HG02852 (cell line): Measurements from ENCODE around the gene CACNG3.
"Not testable (repeated sequence)": the region's sequence is repeated elsewhere in the genome, so short reads cannot be mapped to it uniquely, and the experiment has no call there.

Source experiments
- ATAC-seq: cut with Tn5 transposase; IDR thresholded peaks from one replicate; pipeline ENCODE4 v1.9.1; 2021; ENCODE audit warnings: mild to moderate bottlenecking, moderate library complexity; ENCODE audit not compliant: unreplicated experiment

The CACNG3 gene

GRCh38 chr16:24275413-24275812 is 19.3 kb downstream of the CACNG3 start:
- no peak for ATAC-seq

GRCh38 chr16:24279982-24280515 is 23.9 kb downstream of the CACNG3 start:
- ATAC-seq: no peak

- no peak for ATAC-seq
Observed at GRCh38 chr16:24281466-24281865, 25.3 kb downstream of the CACNG3 start.

- ATAC-seq: no peak
Observed at GRCh38 chr16:24282141-24282540, 26.0 kb downstream of the CACNG3 start.

GRCh38 chr16:24286741-24287405 is 30.7 kb downstream of the CACNG3 start:
- ATAC-seq: no peak

GRCh38 chr16:24288516-24288915 is 32.4 kb downstream of the CACNG3 start:
- ATAC-seq: no peak

- ATAC-seq: no peak
Observed at GRCh38 chr16:24289166-24289700, 33.1 kb downstream of the CACNG3 start.

GRCh38 chr16:24291932-24292331 is 35.8 kb downstream of the CACNG3 start:
- no peak for ATAC-seq

GRCh38 chr16:24294131-24294530 is 38.0 kb downstream of the CACNG3 start:
- no peak for ATAC-seq

GRCh38 chr16:24297375-24297774 is 41.2 kb downstream of the CACNG3 start:
- ATAC-seq: no peak

- ATAC-seq: no peak
Observed at GRCh38 chr16:24298548-24299167, 42.5 kb downstream of the CACNG3 start.

- ATAC-seq: not testable (repeated sequence)
Observed at GRCh38 chr16:24300750-24301149, 44.6 kb downstream of the CACNG3 start.

- ATAC-seq: no peak
Observed at GRCh38 chr16:24302636-24303035, 46.5 kb downstream of the CACNG3 start.

GRCh38 chr16:24308200-24308599 is 52.1 kb downstream of the CACNG3 start:
- no peak for ATAC-seq

- ATAC-seq: no peak
Observed at GRCh38 chr16:24309258-24310142, 53.4 kb downstream of the CACNG3 start.

- no peak for ATAC-seq
Observed at GRCh38 chr16:24315343-24315742, 59.2 kb downstream of the CACNG3 start.

GRCh38 chr16:24318680-24319079 is 62.5 kb downstream of the CACNG3 start:
- ATAC-seq: no peak

- no peak for ATAC-seq
Observed at GRCh38 chr16:24319126-24319814, 63.1 kb downstream of the CACNG3 start.

GRCh38 chr16:24322106-24322505 is 66.0 kb downstream of the CACNG3 start:
- ATAC-seq: no peak

GRCh38 chr16:24324421-24324820 is 68.3 kb downstream of the CACNG3 start:
- no peak for ATAC-seq
